ENCODE results near the gene LKAAEAR1. TPM values are rescaled to one million over a fixed set of nuclear protein-coding genes. Genes with fewer than 3 reads are reported as not detected.

Gene LKAAEAR1
- total and polyA plus RNA-seq, 2 of the 13 experiments (the other 11 are each of a cell fraction or from before 2014, with no cell fraction given) = not detected

DNA sequence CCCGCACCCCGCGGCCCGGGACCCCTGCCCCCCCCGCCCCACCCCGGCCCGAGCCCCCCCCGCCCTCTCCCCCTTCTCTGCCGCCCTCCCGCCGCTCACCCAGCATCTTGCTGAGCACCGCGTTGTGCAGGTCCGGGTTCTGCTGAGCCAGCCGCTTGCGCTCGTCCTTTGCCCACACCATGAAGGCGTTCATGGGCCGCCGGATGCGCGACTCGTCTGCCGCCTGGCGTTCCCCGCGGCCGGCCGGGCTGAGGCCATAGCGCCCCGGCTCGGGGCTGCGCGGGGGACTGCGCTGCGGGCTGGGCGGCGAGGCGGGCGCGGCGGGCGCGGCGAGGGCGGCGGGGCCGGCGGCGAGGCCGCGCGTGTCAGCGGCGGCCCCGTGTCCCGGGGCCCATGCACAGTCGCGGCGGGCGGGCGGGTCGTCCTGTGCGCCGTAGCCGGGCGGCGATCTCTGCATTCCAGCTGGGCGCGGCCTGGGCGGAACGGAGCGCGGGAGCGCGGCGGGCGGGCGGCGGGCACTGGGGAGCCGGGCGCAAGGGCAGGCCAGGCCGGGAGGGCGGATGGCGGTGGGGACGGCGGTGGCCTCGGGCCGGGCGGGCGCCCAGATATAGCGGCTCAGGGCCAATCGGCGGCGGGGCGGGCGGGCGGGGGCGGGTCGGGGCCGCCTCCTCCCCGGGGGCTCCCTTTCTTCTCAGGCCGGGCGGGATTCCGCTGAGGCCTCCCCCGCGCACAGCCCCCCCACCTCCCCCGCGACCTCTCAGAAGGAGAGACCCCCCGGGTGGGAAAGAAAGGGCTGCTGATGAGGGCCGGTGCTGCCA, 34.9 kb downstream of the LKAAEAR1 start, which contains the start of gene SOX18 (continued):
- TF ChIP-seq PCBP2 (optimal IDR thresholded peaks at IDR 0.05; ENCODE audit: low read depth, low read length, poor library complexity, severe bottlenecking) (no peak), ZNF510 (CRISPR knock-in tag; IDR thresholded peaks at IDR 0.05; ENCODE audit: low read depth) (no peak), CHCHD3 (CRISPR knock-in tag; IDR thresholded peaks at IDR 0.05) (no peak), AHR (CRISPR knock-in tag; IDR thresholded peaks at IDR 0.05) (0 out of 2 replicates have a peak, but pooled peaks have one; percentile 14), YEATS2 (CRISPR knock-in tag; IDR thresholded peaks at IDR 0.05; ENCODE audit: borderline replicate concordance) (no peak), FOXA1 (IDR thresholded peaks at IDR 0.05) (no peak), FOXA1 (CRISPR knock-in tag; IDR thresholded peaks at IDR 0.05) (no peak), HMG20B (CRISPR knock-in tag; conservative IDR thresholded peaks at IDR 0.05) (no peak), ZBTB1 (CRISPR knock-in tag; IDR thresholded peaks at IDR 0.05; ENCODE audit: borderline replicate concordance) (no peak), ZNF12 (CRISPR knock-in tag; IDR thresholded peaks at IDR 0.05) (no peak), TEAD3 (CRISPR knock-in tag; optimal IDR thresholded peaks at IDR 0.05; ENCODE audit: borderline replicate concordance) (no peak), ZZZ3 (CRISPR knock-in tag; IDR thresholded peaks at IDR 0.05; ENCODE audit: borderline replicate concordance) (no peak), ZNF816 (CRISPR knock-in tag; IDR thresholded peaks at IDR 0.05; ENCODE audit: borderline replicate concordance) (no peak; the same call in 1 of the 2 replicates)
- TF ChIP-seq, protein P1, sequence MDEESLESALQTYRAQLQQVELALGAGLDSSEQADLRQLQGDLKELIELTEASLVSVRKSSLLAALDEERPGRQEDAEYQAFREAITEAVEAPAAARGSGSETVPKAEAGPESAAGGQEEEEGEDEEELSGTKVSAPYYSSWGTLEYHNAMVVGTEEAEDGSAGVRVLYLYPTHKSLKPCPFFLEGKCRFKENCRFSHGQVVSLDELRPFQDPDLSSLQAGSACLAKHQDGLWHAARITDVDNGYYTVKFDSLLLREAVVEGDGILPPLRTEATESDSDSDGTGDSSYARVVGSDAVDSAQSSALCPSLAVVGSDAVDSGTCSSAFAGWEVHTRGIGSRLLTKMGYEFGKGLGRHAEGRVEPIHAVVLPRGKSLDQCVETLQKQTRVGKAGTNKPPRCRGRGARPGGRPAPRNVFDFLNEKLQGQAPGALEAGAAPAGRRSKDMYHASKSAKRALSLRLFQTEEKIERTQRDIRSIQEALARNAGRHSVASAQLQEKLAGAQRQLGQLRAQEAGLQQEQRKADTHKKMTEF (CRISPR knock-in tag; IDR thresholded peaks at IDR 0.05) = no peak
- TF ChIP-seq, protein P2, sequence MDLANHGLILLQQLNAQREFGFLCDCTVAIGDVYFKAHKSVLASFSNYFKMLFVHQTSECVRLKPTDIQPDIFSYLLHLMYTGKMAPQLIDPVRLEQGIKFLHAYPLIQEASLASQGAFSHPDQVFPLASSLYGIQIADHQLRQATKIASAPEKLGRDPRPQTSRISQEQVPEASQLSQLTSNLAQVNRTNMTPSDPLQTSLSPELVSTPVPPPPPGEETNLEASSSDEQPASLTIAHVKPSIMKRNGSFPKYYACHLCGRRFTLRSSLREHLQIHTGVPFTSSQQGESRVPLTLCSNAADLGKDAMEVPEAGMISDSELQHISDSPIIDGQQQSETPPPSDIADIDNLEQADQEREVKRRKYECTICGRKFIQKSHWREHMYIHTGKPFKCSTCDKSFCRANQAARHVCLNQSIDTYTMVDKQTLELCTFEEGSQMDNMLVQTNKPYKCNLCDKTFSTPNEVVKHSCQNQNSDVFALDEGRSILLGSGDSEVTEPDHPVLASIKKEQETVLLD (CRISPR knock-in tag; IDR thresholded peaks at IDR 0.05; ENCODE audit: low read depth) = peak; percentile 49; the same call in 1 of the 2 replicates
- TF ChIP-seq, protein P3, sequence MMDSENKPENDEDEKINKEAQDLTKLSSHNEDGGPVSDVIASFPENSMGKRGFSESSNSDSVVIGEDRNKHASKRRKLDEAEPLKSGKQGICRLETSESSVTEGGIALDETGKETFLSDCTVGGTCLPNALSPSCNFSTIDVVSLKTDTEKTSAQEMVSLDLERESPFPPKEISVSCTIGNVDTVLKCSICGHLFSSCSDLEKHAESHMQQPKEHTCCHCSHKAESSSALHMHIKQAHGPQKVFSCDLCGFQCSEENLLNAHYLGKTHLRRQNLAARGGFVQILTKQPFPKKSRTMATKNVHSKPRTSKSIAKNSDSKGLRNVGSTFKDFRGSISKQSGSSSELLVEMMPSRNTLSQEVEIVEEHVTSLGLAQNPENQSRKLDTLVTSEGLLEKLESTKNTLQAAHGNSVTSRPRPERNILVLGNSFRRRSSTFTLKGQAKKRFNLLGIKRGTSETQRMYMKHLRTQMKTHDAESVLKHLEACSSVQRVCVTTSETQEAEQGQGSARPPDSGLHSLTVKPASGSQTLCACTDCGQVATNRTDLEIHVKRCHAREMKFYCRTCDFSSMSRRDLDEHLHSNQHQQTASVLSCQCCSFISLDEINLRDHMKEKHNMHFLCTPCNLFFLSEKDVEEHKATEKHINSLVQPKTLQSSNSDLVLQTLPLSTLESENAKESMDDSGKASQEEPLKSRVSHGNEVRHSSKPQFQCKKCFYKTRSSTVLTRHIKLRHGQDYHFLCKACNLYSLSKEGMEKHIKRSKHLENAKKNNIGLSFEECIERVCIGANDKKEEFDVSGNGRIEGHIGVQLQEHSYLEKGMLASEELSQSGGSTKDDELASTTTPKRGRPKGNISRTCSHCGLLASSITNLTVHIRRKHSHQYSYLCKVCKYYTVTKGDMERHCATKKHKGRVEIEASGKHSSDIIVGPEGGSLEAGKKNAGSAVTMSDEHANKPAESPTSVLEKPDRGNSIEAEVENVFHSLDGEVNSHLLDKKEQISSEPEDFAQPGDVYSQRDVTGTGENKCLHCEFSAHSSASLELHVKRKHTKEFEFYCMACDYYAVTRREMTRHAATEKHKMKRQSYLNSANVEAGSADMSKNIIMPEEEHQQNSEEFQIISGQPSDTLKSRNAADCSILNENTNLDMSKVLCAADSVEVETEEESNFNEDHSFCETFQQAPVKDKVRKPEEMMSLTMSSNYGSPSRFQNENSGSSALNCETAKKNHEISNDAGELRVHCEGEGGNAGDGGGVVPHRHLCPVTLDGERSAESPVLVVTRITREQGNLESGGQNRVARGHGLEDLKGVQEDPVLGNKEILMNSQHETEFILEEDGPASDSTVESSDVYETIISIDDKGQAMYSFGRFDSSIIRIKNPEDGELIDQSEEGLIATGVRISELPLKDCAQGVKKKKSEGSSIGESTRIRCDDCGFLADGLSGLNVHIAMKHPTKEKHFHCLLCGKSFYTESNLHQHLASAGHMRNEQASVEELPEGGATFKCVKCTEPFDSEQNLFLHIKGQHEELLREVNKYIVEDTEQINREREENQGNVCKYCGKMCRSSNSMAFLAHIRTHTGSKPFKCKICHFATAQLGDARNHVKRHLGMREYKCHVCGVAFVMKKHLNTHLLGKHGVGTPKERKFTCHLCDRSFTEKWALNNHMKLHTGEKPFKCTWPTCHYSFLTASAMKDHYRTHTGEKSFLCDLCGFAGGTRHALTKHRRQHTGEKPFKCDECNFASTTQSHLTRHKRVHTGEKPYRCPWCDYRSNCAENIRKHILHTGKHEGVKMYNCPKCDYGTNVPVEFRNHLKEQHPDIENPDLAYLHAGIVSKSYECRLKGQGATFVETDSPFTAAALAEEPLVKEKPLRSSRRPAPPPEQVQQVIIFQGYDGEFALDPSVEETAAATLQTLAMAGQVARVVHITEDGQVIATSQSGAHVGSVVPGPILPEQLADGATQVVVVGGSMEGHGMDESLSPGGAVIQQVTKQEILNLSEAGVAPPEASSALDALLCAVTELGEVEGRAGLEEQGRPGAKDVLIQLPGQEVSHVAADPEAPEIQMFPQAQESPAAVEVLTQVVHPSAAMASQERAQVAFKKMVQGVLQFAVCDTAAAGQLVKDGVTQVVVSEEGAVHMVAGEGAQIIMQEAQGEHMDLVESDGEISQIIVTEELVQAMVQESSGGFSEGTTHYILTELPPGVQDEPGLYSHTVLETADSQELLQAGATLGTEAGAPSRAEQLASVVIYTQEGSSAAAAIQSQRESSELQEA (CRISPR knock-in tag; IDR thresholded peaks at IDR 0.05; ENCODE audit: not compliant biosample characterization) = no peak
- TF ChIP-seq, protein P4, sequence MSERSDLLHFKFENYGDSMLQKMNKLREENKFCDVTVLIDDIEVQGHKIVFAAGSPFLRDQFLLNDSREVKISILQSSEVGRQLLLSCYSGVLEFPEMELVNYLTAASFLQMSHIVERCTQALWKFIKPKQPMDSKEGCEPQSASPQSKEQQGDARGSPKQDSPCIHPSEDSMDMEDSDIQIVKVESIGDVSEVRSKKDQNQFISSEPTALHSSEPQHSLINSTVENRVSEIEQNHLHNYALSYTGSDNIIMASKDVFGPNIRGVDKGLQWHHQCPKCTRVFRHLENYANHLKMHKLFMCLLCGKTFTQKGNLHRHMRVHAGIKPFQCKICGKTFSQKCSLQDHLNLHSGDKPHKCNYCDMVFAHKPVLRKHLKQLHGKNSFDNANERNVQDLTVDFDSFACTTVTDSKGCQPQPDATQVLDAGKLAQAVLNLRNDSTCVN (CRISPR knock-in tag; IDR thresholded peaks at IDR 0.05; ENCODE audit: borderline replicate concordance) = no peak

Data from HepG2 (cell line).